ENCODE data around the gene P3H4. TPM values are rescaled to one million over a fixed set of nuclear protein-coding genes. Genes with fewer than 3 reads are reported as not detected.

The P3H4 gene
- total RNA-seq, 2 experiments from 2014 or later: 1.2 to 2.4 TPM

Other genes starting within 250 kb of the P3H4 start
- gene KRT9, start 239.9 kb downstream of the P3H4 start, total RNA-seq: not detected
- gene KRT14, start 225.1 kb downstream of the P3H4 start, total RNA-seq: not detected
- gene KRT16, start 199.2 kb downstream of the P3H4 start, total RNA-seq: not detected
- gene KRT17, start 187.4 kb downstream of the P3H4 start, total RNA-seq: under 1 TPM in 1 of 2 experiments, not detected in 1; 0.25 TPM
- gene EIF1, start 123.1 kb downstream of the P3H4 start, total RNA-seq: 100 to 1,000 TPM; 605 to 645 TPM
- gene GAST, start 99.6 kb downstream of the P3H4 start, total RNA-seq: not detected
- under 1 TPM; 0.25 to 0.31 TPM for gene HAP1, start 77.3 kb downstream of the P3H4 start, total RNA-seq
- under 1 TPM; 0.77 to 0.99 TPM for gene JUP, start 25.2 kb downstream of the P3H4 start, total RNA-seq
- under 1 TPM in 1 of 2 experiments, not detected in 1; 0.44 TPM for gene FKBP10, start 1.1 kb upstream of the P3H4 start, total RNA-seq
- gene NT5C3B, start 24.3 kb upstream of the P3H4 start, total RNA-seq: 10 to 100 TPM; 13.7 to 17.7 TPM
- not detected for gene KLHL10, start 25.9 kb upstream of the P3H4 start, total RNA-seq
- gene KLHL11, start 53.5 kb upstream of the P3H4 start, total RNA-seq: 10 to 100 TPM; 13.2 to 13.9 TPM
- gene ACLY, start 107.0 kb upstream of the P3H4 start, total RNA-seq: 100 to 1,000 TPM; 143 to 150 TPM
- gene ODAD4, start 118.7 kb upstream of the P3H4 start, total RNA-seq: under 1 TPM; 0.40 to 0.42 TPM
- gene CNP, start 154.8 kb upstream of the P3H4 start, total RNA-seq: 10 to 100 TPM; 81.2 to 97.5 TPM
- gene DNAJC7, start 205.5 kb upstream of the P3H4 start, total RNA-seq: 10 to 100 TPM; 93.3 to 94.8 TPM
- gene NKIRAS2, start 208.1 kb upstream of the P3H4 start, total RNA-seq: 10 to 100 TPM; 23.3 to 25.5 TPM
- under 1 TPM in 1 of 2 experiments, not detected in 1; 0.04 TPM for gene C17orf113, start 238.7 kb upstream of the P3H4 start, total RNA-seq